ENCODE data around the gene ARHGAP26. TPM values are rescaled to one million over a fixed set of nuclear protein-coding genes. Genes with fewer than 3 reads are reported as not detected.

Gene ARHGAP26
- total and polyA plus RNA-seq, 2 donors (not counting 3 experiments of a cell fraction or from before 2014, with no cell fraction given): 3.1 to 16.2 TPM

DNA sequence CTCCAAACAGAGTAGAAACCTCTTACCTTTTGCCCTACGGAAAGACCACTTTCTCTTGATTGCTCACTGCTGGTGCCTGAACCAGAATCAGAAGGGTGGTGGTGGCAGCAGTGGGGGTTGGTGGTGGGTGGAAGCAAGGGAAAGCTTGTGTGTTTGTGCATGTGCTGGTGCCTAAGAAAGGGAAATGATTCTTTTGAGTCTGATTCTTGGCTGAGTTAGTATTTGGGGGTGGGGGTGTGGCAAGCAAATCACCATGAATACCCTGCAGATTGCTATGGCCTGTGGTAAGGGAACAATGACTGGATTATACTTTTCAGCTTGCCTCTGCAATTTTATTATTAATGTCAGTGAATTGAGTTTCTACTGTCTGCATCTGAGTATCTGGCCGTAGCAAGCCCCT is 106.6 kb downstream of the ARHGAP26 start:
- no peaks in the 10 kb centered on the region for H3K9me3 ChIP-seq (replicated peaks; ENCODE audit: control insufficient read depth, insufficient read depth, low read length)
- FAIRE-seq (no peak), DNase-seq (ENCODE audit: low read depth, low spot score) (no peak)
- CTCF ChIA-PET: interaction anchor here (1.4 to 21.9 kb wide), 2 partner anchors 128 to 159 kb away, joined by 4 to 1173 read pairs; no protein-coding TSS in a partner anchor
- H2AFZ ChIP-seq (ENCODE audit: low read depth, low read length): no peak overlapping the region
- no peak overlapping the region for H3K9ac ChIP-seq (replicated peaks; ENCODE audit: extremely low read depth, insufficient read depth, low read length)
- no TSS peak for BruUV-seq (replicated peaks)
- no peak overlapping the region for H3K4me3 ChIP-seq (replicated peaks in 1 of 3; ENCODE audit: insufficient read depth in 1 of 3, low read depth in 1 of 3, low read length in 3 of 3)
- no peaks in the 10 kb centered on the region for H3K36me3 ChIP-seq (ENCODE audit: control insufficient read depth in 2 of 2, extremely low read depth in 1 of 2, insufficient read depth in 2 of 2, low read length in 2 of 2)
- TF ChIP-seq GATA2 (IDR thresholded peaks at IDR 0.05; ENCODE audit: insufficient read depth, insufficient read length, low read depth, low read length) (no peak), POLR2A (IDR thresholded peaks at IDR 0.05; ENCODE audit: low read depth, low read length) (no peak), MYC (IDR thresholded peaks at IDR 0.05; ENCODE audit: low read depth, low read length) (no peak), JUN (IDR thresholded peaks at IDR 0.05; ENCODE audit: borderline replicate concordance, insufficient read depth, insufficient read length, low read depth) (no peak), MAX (IDR thresholded peaks at IDR 0.05; ENCODE audit: insufficient read depth, insufficient read length) (no peak), POLR2AphosphoS5 (IDR thresholded peaks at IDR 0.05; ENCODE audit: insufficient read depth, low read depth, low read length) (no peak), EZH2 (IDR thresholded peaks at IDR 0.05; ENCODE audit: borderline replicate concordance, low read depth, low read length, severe bottlenecking) (no peak), FOS (IDR thresholded peaks at IDR 0.05; ENCODE audit: borderline replicate concordance, insufficient read depth, low read length) (no peak)
- TF ChIP-seq, protein P1, sequence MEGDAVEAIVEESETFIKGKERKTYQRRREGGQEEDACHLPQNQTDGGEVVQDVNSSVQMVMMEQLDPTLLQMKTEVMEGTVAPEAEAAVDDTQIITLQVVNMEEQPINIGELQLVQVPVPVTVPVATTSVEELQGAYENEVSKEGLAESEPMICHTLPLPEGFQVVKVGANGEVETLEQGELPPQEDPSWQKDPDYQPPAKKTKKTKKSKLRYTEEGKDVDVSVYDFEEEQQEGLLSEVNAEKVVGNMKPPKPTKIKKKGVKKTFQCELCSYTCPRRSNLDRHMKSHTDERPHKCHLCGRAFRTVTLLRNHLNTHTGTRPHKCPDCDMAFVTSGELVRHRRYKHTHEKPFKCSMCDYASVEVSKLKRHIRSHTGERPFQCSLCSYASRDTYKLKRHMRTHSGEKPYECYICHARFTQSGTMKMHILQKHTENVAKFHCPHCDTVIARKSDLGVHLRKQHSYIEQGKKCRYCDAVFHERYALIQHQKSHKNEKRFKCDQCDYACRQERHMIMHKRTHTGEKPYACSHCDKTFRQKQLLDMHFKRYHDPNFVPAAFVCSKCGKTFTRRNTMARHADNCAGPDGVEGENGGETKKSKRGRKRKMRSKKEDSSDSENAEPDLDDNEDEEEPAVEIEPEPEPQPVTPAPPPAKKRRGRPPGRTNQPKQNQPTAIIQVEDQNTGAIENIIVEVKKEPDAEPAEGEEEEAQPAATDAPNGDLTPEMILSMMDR (IDR thresholded peaks at IDR 0.05; ENCODE audit: extremely low read depth in 1 of 2, insufficient read depth in 1 of 2, low read depth in 1 of 2, low read length in 2 of 2): no peak
- dilution Hi-C loops (cut with MboI; ENCODE audit: extremely low pct_ligation_motif_present, low sequenced_read_pairs): loop anchor here (25.0 kb wide), 1 partner anchor 165 kb away; no protein-coding TSS in a partner anchor
- peaks cover 40% of the 10 kb centered on the region for H3K4me1 ChIP-seq (ENCODE audit: control insufficient read depth, extremely low read depth, insufficient read depth, low read length)
- intact Hi-C loops (cut with micrococcal nuclease): no loop called here
- H3K27me3 ChIP-seq (ENCODE audit: control insufficient read depth in 2 of 2, insufficient read depth in 2 of 2, low read length in 2 of 2): no peaks in the 10 kb centered on the region
- POLR2A ChIA-PET: no interaction called here
- no peak overlapping the region for H3K4me2 ChIP-seq (ENCODE audit: insufficient read depth, low read length)
- no peak overlapping the region for H3K27ac ChIP-seq (ENCODE audit: insufficient read depth, low read depth, low read length)
- no peaks in the 10 kb centered on the region for H4K20me1 ChIP-seq (replicated peaks; ENCODE audit: control insufficient read depth, extremely low read depth, insufficient read depth, low read length)
- H3K9me1 ChIP-seq (replicated peaks; ENCODE audit: control insufficient read depth, extremely low read depth, insufficient read depth, low read length): no peaks in the 10 kb centered on the region
- no peaks in the 10 kb centered on the region for H3K79me2 ChIP-seq (ENCODE audit: control insufficient read depth, insufficient read depth, low read length)
